ENCODE measurements around the gene PODXL. TPM values are rescaled to one million over a fixed set of nuclear protein-coding genes. Genes with fewer than 3 reads are reported as not detected.
"Not testable (repeated sequence)": the region's sequence is repeated elsewhere in the genome, so short reads cannot be mapped to it uniquely, and the experiment has no call there.

PODXL gene
- total RNA-seq, 1 experiment from 2014 or later, result 727 TPM

GRCh38 chr7:131517218-131517923 lies 39.1 kb downstream of the PODXL start:
- H3K23me2 ChIP-seq (ENCODE audit: insufficient read length, low read depth, low read length, poor library complexity, severe bottlenecking), result no peaks in the 10 kb centered on the region
- TF ChIP-seq, protein P1, sequence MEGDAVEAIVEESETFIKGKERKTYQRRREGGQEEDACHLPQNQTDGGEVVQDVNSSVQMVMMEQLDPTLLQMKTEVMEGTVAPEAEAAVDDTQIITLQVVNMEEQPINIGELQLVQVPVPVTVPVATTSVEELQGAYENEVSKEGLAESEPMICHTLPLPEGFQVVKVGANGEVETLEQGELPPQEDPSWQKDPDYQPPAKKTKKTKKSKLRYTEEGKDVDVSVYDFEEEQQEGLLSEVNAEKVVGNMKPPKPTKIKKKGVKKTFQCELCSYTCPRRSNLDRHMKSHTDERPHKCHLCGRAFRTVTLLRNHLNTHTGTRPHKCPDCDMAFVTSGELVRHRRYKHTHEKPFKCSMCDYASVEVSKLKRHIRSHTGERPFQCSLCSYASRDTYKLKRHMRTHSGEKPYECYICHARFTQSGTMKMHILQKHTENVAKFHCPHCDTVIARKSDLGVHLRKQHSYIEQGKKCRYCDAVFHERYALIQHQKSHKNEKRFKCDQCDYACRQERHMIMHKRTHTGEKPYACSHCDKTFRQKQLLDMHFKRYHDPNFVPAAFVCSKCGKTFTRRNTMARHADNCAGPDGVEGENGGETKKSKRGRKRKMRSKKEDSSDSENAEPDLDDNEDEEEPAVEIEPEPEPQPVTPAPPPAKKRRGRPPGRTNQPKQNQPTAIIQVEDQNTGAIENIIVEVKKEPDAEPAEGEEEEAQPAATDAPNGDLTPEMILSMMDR (conservative IDR thresholded peaks at IDR 0.05), result no peak
- no peak overlapping the region for H3K4me3 Mint-ChIP-seq
- H3K9me3 ChIP-seq (ENCODE audit: control insufficient read depth, low read depth, low read length), result no peaks in the 10 kb centered on the region
- no peaks in the 10 kb centered on the region for H4K20me1 ChIP-seq (ENCODE audit: control insufficient read depth, insufficient read depth, insufficient read length)
- H3K27ac ChIP-seq (ENCODE audit: insufficient read length, low read depth, low read length), result no peak overlapping the region
- no peak overlapping the region for H4K91ac ChIP-seq (ENCODE audit: insufficient read length, low read depth, low read length)
- no peak overlapping the region for H2BK20ac ChIP-seq (ENCODE audit: low read depth, low read length, poor library complexity, severe bottlenecking)
- WGBS (ENCODE audit: extremely low coverage, insufficient read length, low lambda C conversion rate), result no CpG with 5 or more reads among the region's 19 CpGs
- no peak overlapping the region for H3K9ac ChIP-seq (ENCODE audit: extremely low read depth, insufficient read length, low read length)
- no peak overlapping the region for H2AFZ ChIP-seq (ENCODE audit: low read length)
- H3K56ac ChIP-seq (ENCODE audit: insufficient read length, low read depth, low read length), result no peak overlapping the region
- no peak overlapping the region for H2BK120ac ChIP-seq (ENCODE audit: low read depth, low read length, poor library complexity, severe bottlenecking)
- H3K4me1 ChIP-seq (ENCODE audit: insufficient read depth, low read length), result peaks cover 11% of the 10 kb centered on the region; the same call in 1 of the 2 replicates
- H3T11ph ChIP-seq (ENCODE audit: low read length), result no peak overlapping the region
- no peak overlapping the region for H3K4ac ChIP-seq (ENCODE audit: low read depth, low read length)
- H3K18ac ChIP-seq (ENCODE audit: insufficient read length, low read depth, low read length), result no peak overlapping the region
- H2BK15ac ChIP-seq (ENCODE audit: low read depth, low read length), result no peak overlapping the region
- H4K5ac ChIP-seq (ENCODE audit: insufficient read length, low read depth, low read length), result no peak overlapping the region
- H4K8ac ChIP-seq (replicated peaks; ENCODE audit: insufficient read length, low read depth, low read length), result no peak overlapping the region
- H3K9me3 Mint-ChIP-seq, result no peaks in the 10 kb centered on the region; a peak in 1 of 5 replicates
- H3K27me3 Mint-ChIP-seq (ENCODE audit: low read depth), result no peaks in the 10 kb centered on the region; the same call in 1 of the 2 replicates
- H2BK12ac ChIP-seq (ENCODE audit: insufficient read length, low read depth, low read length), result no peak overlapping the region
- H3K27me3 ChIP-seq (ENCODE audit: insufficient read depth, low read length), result no peaks in the 10 kb centered on the region
- peak overlapping the region; percentile 23 to 96 (median 81); a peak in 5 of 7 replicates for H3K27ac Mint-ChIP-seq
- H3K36me3 Mint-ChIP-seq (ENCODE audit: insufficient read depth in 1 of 3, low read depth in 3 of 3), result peaks cover 12 to 53% (median 49%) of the 10 kb centered on the region in 3 experiments
- H3K79me2 ChIP-seq (ENCODE audit: insufficient read depth, low read length), result peaks cover 76% of the 10 kb centered on the region
- no peak overlapping the region for H3K14ac ChIP-seq (ENCODE audit: insufficient read depth, low read length)
- no peak overlapping the region for H3K4me2 ChIP-seq (ENCODE audit: insufficient read depth, insufficient read length, low read length)
- H2AK5ac ChIP-seq (ENCODE audit: insufficient read length, low read length), result no peak overlapping the region
- no peak overlapping the region for H3K23ac ChIP-seq (ENCODE audit: insufficient read length, low read depth, low read length)
- no peak for DNase-seq
- peaks cover 65 to 85% of the 10 kb centered on the region in 2 experiments for H3K4me1 Mint-ChIP-seq
- H2BK5ac ChIP-seq (ENCODE audit: insufficient read length, low read length), result no peak overlapping the region
- H3K79me1 ChIP-seq (ENCODE audit: insufficient read depth, low read depth, low read length, poor library complexity, severe bottlenecking), result peaks cover 3% of the 10 kb centered on the region

GRCh38 chr7:131515471-131515870 lies 41.0 kb downstream of the PODXL start:
- not testable (repeated sequence) for H2BK20ac ChIP-seq (ENCODE audit: low read depth, low read length, poor library complexity, severe bottlenecking); H2BK5ac ChIP-seq (ENCODE audit: insufficient read length, low read length); H4K20me1 ChIP-seq (ENCODE audit: control insufficient read depth, insufficient read depth, insufficient read length); H2AFZ ChIP-seq (ENCODE audit: low read length); H4K8ac ChIP-seq (replicated peaks; ENCODE audit: insufficient read length, low read depth, low read length); H3K27me3 ChIP-seq (ENCODE audit: insufficient read depth, low read length); H3K56ac ChIP-seq (ENCODE audit: insufficient read length, low read depth, low read length); H2BK120ac ChIP-seq (ENCODE audit: low read depth, low read length, poor library complexity, severe bottlenecking); H3T11ph ChIP-seq (ENCODE audit: low read length); DNase-seq; H3K27ac ChIP-seq (ENCODE audit: insufficient read length, low read depth, low read length); H3K4me2 ChIP-seq (ENCODE audit: insufficient read depth, insufficient read length, low read length); H3K27me3 Mint-ChIP-seq (ENCODE audit: low read depth); H4K91ac ChIP-seq (ENCODE audit: insufficient read length, low read depth, low read length); H4K5ac ChIP-seq (ENCODE audit: insufficient read length, low read depth, low read length); H3K18ac ChIP-seq (ENCODE audit: insufficient read length, low read depth, low read length); H3K9ac ChIP-seq (ENCODE audit: extremely low read depth, insufficient read length, low read length); H3K9me3 Mint-ChIP-seq; H3K4me1 ChIP-seq (ENCODE audit: insufficient read depth, low read length); H2AK5ac ChIP-seq (ENCODE audit: insufficient read length, low read length); H3K23ac ChIP-seq (ENCODE audit: insufficient read length, low read depth, low read length); H3K23me2 ChIP-seq (ENCODE audit: insufficient read length, low read depth, low read length, poor library complexity, severe bottlenecking); H3K4me3 Mint-ChIP-seq; H2BK15ac ChIP-seq (ENCODE audit: low read depth, low read length); H2BK12ac ChIP-seq (ENCODE audit: insufficient read length, low read depth, low read length); H3K9me3 ChIP-seq (ENCODE audit: control insufficient read depth, low read depth, low read length); H3K14ac ChIP-seq (ENCODE audit: insufficient read depth, low read length); H3K4ac ChIP-seq (ENCODE audit: low read depth, low read length); H3K79me1 ChIP-seq (ENCODE audit: insufficient read depth, low read depth, low read length, poor library complexity, severe bottlenecking)
- H3K4me1 Mint-ChIP-seq, result peaks cover 65 to 88% of the 10 kb centered on the region in 2 experiments
- peaks cover 65% of the 10 kb centered on the region; the same call in 1 of the 2 replicates for H3K79me2 ChIP-seq (ENCODE audit: insufficient read depth, low read length)
- H3K36me3 Mint-ChIP-seq (ENCODE audit: insufficient read depth in 1 of 3, low read depth in 3 of 3), result peaks cover 30 to 69% (median 65%) of the 10 kb centered on the region in 3 experiments
- WGBS (ENCODE audit: extremely low coverage, insufficient read length, low lambda C conversion rate), result no CpG with 5 or more reads among the region's 7 CpGs
- peak overlapping the region in 2 of 3 experiments; percentile 12 to 97; a peak in 3 of 7 replicates for H3K27ac Mint-ChIP-seq
